GM12801 (cell line): Measurements from ENCODE around the gene ODC1.

Source experiments
- TF ChIP-seq, protein P1 (sequence below): IDR thresholded peaks from one replicate; pipeline ENCODE4 v1.5.1; 2011; ENCODE audit warnings: control low read depth; ENCODE audit not compliant: insufficient read length; ENCODE audit errors: extremely low read depth

ODC1 gene

DNA sequence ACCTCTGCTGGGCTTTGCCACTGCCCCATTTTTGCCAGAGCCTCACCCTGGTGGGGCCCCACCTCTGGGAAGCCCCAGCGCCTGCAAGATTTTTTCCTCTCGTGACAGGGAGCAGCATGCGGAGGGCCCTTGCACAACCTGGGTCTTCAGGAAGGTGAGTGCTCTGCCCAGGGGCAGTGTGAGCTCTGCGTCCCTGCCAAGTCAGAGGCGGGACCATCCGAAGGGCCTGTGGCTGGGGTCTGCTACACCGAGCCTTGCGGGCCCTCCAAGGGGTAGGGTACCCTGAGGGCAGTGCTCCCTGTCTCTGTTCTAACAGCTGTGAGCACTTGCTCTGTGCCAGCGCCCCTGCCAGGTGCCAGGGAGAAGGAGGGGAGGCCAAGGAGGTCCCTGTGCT, 5.8 kb upstream of the ODC1 start:
- TF ChIP-seq, protein P1, sequence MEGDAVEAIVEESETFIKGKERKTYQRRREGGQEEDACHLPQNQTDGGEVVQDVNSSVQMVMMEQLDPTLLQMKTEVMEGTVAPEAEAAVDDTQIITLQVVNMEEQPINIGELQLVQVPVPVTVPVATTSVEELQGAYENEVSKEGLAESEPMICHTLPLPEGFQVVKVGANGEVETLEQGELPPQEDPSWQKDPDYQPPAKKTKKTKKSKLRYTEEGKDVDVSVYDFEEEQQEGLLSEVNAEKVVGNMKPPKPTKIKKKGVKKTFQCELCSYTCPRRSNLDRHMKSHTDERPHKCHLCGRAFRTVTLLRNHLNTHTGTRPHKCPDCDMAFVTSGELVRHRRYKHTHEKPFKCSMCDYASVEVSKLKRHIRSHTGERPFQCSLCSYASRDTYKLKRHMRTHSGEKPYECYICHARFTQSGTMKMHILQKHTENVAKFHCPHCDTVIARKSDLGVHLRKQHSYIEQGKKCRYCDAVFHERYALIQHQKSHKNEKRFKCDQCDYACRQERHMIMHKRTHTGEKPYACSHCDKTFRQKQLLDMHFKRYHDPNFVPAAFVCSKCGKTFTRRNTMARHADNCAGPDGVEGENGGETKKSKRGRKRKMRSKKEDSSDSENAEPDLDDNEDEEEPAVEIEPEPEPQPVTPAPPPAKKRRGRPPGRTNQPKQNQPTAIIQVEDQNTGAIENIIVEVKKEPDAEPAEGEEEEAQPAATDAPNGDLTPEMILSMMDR = no peak

DNA sequence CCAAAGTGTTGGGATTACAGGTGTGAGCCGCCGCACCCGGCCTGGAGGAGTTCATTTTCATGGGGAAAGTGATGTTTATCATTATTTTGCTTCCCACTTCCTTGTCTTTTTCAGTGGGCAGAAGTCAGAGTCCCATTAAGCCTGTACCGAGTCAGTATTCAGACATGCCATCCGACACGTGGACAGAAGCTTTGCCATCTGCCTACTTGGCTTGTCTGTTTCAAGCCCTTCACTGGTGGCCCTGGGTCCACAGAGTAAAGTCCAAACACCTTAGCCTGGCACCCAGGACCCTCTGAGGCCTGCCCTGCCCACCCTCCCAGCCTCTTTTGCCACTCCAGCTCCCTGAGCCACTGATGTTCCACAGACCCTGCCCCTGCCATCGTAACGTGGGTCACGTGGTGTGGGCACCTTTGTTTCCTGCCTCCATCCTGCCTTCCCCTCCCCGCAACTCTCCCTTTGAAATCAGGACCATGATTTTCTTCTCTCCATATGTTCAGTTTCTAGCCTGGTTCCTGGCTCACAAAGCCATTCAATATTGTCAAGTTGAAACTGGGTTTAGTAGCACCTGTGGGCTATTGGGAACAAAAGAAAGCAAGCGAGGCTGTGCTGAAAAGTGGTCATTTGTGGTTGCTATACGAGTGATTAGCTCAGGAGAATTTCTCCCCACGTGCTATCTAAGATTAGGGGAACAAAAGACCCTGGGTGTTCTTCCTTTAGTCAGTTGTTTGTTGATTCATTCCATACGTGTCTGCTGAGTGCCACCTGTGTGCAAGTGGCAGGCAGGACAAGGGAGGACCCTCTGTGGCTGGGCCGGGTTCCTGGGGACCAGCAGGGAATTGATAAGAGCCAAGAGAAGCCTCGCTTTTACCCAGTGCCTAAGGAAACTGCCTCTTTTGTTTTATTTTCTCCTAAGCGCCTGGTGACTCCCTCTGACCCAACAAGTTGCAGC, 5.1 kb upstream of the ODC1 start:
- TF ChIP-seq, protein P1 = no peak

DNA sequence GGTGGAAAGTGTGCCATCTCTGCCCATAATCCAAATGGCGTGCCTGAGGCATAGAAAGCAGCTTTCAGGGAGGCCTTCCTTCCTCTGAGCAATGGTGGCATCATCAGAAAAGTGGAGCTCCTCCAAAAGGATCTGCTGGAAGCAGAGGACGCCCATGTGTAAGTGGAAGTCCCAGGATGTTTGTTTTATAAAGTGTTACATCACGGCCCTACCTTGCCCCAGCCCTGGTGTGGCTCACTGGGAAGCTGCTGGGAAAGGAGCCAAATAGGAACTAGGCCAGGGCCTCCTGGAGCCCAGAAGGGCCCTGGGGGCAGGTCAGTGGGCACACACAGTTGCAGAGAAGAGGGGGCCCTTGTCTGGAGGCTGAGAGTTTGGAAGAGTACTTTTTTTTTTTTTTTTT, 4.2 kb upstream of the ODC1 start:
- TF ChIP-seq, protein P1 = no peak

DNA sequence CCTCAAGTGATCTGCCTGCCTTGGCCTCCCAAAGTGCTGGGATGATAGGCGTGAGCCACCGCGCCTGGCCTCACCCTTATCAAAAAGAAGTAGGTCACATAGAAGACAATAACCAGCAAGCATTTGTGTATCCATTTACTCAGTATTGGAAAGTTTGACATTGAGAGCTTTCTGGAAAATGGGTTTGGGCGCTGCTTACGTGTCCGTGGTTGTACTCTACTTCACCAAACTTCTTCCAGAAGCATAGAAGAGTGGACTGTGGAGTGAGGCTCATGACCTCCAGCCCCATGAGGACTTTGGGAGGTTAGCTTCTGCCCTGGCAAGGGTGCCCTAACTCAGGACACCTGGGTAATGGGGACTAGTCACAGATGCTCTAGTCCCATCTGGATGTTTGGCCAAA, 3.7 kb upstream of the ODC1 start:
- TF ChIP-seq, protein P1 = no peak

DNA sequence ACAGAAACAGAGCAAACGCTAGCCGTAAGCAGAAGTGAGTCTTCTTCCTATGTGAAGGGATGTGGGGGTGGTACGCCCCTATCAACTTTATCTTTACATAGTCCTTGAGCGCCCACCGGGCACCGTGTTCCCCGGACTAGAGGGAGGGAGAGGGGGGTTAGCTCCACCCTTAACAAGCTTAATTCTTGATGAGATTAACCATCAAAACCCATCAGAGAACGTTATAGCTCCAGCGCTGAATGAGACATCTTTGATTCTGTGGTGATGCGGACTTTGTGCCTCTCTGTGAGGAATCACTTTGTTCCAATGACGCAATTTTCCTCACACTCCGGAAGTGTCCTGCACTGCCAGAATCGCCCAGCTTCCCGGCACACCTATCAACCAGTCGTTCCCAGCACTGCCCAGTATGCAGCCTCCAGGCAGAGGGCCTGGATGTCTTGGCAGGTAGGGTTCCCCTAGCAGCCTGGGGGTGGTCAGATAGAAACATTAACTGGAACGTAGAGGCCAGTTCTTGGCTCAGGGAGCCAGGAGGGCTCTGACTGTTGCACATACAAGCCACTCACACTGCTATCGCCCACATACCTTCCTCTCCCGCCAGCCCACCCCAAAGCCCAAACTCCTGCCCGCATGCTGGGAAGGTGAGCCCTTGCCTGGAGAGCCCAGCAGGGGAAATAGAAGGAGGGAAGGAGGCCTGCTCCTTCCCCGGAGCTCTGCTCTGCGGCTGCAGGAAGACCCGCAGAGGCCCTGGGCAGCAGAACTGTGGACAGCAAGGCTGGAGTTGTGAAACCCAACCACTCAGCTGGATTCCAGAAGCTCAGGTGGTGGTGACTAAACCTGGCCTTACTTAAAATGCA, 1.9 kb upstream of the ODC1 start:
- TF ChIP-seq, protein P1 = no peak

DNA sequence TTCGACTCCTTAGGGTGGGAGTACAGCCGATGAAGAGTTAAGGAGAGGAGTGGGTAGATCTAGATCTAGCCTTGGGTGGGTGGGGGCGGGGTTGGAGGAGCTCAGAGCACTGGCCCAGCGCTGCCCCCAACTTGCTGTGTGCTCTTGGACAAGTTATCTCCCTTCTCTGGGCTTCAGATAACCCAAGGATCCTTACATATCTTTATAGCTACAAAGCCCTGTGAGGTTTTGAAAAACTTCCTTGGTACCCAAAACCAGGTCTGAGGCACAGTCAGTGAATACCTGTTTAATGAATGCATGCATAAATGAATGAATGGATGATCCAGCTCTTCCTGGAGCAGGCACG, 1.3 kb upstream of the ODC1 start:
- TF ChIP-seq, protein P1 = no peak
